GM23248 (cell line): ENCODE data around the gene CACHD1.

Experiments
- EZH2 ChIP-seq: fragments of 200-600 bp; sonication (generic); IDR thresholded peaks from 2 replicates; pipeline ENCODE4 v1.6.1; 2018; ENCODE audit warnings: antibody characterized with exemption, mild to moderate bottlenecking; ENCODE audit not compliant: insufficient read depth, poor library complexity, severe bottlenecking
- EZH2phosphoT487 ChIP-seq: fragments of 200-600 bp; sonication (generic); IDR thresholded peaks from 2 replicates; pipeline ENCODE4 v1.6.1; 2018; ENCODE audit warnings: antibody characterized with exemption, moderate library complexity, mild to moderate bottlenecking, low read depth; ENCODE audit not compliant: insufficient read depth

GRCh38 chr1:64525116-64525686 is 55.3 kb downstream of the CACHD1 start:
- TF ChIP-seq EZH2 (no peak), EZH2phosphoT487 (no peak)
